ENCODE measurements around the gene NME5. TPM values are rescaled to one million over a fixed set of nuclear protein-coding genes. Genes with fewer than 3 reads are reported as not detected.

Gene NME5
- total and polyA plus RNA-seq, 3 donors from 2014 or later, result 22.4 to 129 (median 35.1) TPM

DNA sequence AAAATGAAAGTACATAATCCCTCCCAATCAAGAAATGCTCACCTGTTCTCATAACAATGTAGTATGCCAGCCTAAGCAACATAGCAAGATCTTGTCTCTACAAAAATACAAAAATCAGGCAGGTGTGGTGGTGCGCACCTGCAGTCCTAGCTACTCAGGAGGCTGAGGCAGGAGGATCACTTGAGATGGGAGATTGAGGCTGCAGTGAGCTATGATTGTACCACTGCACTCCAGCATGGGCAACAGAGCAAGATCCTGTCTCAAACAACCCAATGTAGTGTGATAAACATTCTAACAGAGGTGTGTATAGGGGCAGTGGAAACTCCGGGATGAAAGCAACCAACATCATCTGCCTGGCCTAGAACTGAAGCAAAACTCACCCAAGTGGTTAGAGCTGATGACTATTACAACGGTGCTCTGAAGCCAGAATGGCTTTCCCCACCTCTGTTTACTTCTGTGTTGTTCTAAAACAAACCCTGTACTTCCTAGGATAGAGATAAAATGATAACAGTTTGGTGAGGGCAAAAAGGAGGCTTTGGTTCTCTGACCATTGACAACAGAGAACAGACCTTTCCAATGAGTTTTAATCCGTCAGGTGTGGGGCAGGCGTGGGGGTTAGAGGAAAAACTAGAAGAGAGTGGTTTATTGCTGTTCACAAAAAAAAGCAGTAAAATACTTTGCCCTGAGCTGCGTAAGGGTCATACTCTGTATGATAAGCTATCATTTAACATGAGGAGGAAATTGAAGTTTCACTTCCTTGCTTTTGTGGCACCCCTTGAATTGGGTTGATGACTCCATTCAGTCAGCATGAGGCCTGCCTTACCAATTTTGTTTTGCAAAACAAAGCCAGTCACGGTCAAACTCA is 36.5 kb downstream of the NME5 start:
- H3K27ac ChIP-seq, result no peak overlapping the region
- no peaks in the 10 kb centered on the region for H3K27me3 ChIP-seq
- no peaks in the 10 kb centered on the region for H3K36me3 ChIP-seq (ENCODE audit: low read depth, missing control alignments)
- no peak for DNase-seq
- TF ChIP-seq, protein P1, sequence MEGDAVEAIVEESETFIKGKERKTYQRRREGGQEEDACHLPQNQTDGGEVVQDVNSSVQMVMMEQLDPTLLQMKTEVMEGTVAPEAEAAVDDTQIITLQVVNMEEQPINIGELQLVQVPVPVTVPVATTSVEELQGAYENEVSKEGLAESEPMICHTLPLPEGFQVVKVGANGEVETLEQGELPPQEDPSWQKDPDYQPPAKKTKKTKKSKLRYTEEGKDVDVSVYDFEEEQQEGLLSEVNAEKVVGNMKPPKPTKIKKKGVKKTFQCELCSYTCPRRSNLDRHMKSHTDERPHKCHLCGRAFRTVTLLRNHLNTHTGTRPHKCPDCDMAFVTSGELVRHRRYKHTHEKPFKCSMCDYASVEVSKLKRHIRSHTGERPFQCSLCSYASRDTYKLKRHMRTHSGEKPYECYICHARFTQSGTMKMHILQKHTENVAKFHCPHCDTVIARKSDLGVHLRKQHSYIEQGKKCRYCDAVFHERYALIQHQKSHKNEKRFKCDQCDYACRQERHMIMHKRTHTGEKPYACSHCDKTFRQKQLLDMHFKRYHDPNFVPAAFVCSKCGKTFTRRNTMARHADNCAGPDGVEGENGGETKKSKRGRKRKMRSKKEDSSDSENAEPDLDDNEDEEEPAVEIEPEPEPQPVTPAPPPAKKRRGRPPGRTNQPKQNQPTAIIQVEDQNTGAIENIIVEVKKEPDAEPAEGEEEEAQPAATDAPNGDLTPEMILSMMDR (IDR thresholded peaks at IDR 0.05), result no peak
- TF ChIP-seq POLR2A (IDR thresholded peaks at IDR 0.05), result no peak
- no peak overlapping the region for H3K4me3 ChIP-seq
- WGBS, 2 donors, result 75 to 78% methylated on average over 7 of the region's 7 CpGs
- intact Hi-C loops (cut with DNase I; ENCODE audit: low total_unique reads), result no loop called here
- no peaks in the 10 kb centered on the region for H3K4me1 ChIP-seq
- no peaks in the 10 kb centered on the region for H3K9me3 ChIP-seq

DNA sequence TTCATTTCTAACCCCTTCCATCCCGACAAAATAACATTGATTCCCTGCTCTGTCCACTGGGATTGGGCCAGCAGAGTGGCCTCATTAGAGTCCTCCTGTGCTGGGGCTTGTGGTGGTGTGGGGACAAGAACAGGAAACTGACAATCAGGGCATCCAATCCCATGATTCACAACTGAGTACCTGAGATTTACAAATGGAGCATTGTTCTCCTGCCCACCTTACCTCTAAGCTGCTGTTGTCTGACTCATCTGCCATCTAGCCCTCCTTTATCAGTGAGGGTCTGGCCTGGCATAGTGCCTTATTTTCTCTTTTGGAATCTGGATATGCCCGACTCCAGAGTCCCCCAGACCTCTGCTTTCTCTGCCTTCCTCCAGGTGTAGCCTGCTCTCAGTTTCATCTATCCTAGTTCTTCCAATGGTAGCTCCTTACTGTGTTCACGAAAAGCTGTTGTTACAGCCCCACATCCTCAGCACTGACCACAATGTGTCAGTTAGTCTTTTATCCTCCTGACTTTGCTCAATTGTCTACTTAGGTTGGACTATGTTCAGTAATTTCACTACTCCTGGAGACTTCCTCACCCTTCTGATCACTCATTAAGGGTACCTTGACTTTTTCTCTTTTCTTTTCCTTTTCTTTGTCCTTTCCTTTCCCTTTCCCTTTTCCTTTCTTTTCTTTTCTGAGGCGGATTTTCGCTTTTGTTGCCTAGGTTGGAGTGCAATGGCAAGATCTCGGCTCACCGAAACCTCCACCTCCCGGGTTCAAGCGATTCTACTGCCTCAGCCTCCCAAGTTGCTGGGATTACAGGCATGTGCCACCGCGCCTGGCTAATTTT is 42.0 kb downstream of the NME5 start:
- WGBS, 2 donors, result 92 to 94% methylated on average over 11 of the region's 11 CpGs
- Histone ChIP-seq H3K27me3 (no peaks in the 10 kb centered on the region), H3K4me3 (no peak overlapping the region), H3K4me1 (no peaks in the 10 kb centered on the region), H3K36me3 (ENCODE audit: low read depth, missing control alignments) (no peaks in the 10 kb centered on the region), H3K27ac (no peak overlapping the region), H3K9me3 (no peaks in the 10 kb centered on the region)
- TF ChIP-seq POLR2A (IDR thresholded peaks at IDR 0.05), result no peak
- TF ChIP-seq, protein P1 (IDR thresholded peaks at IDR 0.05), result no peak
- intact Hi-C loops (cut with DNase I; ENCODE audit: low total_unique reads), result no loop called here
- DNase-seq, result no peak

DNA sequence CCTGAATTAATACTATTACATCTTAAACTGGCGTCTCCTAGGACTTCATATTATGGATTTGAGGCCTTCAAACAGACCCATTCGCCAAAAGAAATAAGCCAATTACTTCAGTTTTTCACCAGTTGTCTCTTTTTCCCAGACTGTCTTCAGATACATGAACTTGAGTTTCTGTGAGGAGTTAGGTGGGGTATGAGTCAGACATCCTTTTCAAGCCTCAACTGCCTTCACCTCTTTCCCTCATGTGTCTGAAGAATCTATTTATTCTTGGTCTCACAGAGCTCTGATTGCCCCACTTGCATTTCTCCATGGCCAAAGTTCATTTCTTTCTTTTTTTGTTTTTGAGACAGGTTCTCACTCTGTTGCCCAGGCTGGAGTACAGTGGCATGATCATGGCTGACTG is 42.9 kb downstream of the NME5 start:
- Histone ChIP-seq H3K4me1 (no peaks in the 10 kb centered on the region), H3K9me3 (no peaks in the 10 kb centered on the region), H3K27ac (no peak overlapping the region), H3K36me3 (ENCODE audit: low read depth, missing control alignments) (no peaks in the 10 kb centered on the region), H3K27me3 (no peaks in the 10 kb centered on the region), H3K4me3 (no peak overlapping the region)
- 66 to 77% methylated on average over 2 of the region's 2 CpGs for WGBS, 2 donors
- intact Hi-C loops (cut with DNase I; ENCODE audit: low total_unique reads), result no loop called here
- no peak for DNase-seq
- no peak for TF ChIP-seq POLR2A (IDR thresholded peaks at IDR 0.05)
- TF ChIP-seq, protein P1 (IDR thresholded peaks at IDR 0.05), result no peak

DNA sequence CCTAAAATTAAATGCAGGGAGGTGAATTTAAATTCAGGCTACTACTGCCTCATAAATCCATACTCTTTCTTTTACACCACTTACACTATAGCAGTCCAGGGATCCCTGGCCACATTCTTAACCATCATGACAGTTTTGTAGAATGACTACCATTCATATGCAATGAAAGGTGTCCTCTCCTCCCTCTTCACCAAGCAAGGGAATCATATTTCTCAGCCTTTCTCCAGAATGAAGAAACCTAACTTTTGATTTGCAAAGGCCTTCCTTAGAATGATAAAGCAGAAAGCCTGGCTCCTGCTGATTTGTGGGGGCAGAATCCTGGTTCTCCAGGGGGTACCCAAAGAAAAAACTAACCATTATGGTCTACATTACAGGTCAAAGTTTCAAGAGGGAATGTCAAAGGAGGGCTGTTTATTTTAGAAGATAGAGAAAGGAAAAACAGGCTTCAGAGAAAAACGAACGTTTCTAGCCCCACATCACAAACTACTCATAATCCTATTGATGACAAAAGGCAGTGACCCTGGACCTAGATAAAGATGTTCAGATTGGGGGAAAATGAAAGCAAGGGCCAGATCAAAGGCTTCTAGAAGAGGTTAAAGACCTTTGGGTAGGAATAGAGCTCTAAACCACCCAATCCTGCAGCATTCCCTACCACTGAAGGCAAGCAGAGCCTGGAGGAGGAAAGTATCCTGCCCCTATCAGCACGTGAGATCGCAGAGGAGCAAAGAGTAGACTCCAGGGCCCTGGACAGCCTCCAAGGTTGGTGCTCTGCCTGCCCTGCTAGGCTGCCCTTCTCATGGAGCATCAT is 43.9 kb downstream of the NME5 start:
- no peaks in the 10 kb centered on the region for H3K9me3 ChIP-seq
- no peaks in the 10 kb centered on the region for H3K4me1 ChIP-seq
- intact Hi-C loops (cut with DNase I; ENCODE audit: low total_unique reads), result no loop called here
- no peak for DNase-seq
- H3K27ac ChIP-seq, result no peak overlapping the region
- H3K27me3 ChIP-seq, result no peaks in the 10 kb centered on the region
- WGBS, 2 donors, result 63 to 74% methylated on average over 4 of the region's 4 CpGs
- TF ChIP-seq, protein P1 (IDR thresholded peaks at IDR 0.05), result no peak
- no peak for TF ChIP-seq POLR2A (IDR thresholded peaks at IDR 0.05)
- H3K36me3 ChIP-seq (ENCODE audit: low read depth, missing control alignments), result no peaks in the 10 kb centered on the region
- H3K4me3 ChIP-seq, result no peak overlapping the region

Data from testis (tissue), 3 donors.